ENCODE measurements around the gene PDZD2.
"Not testable (repeated sequence)": the region's sequence is repeated elsewhere in the genome, so short reads cannot be mapped to it uniquely, and the experiment has no call there.

PDZD2 gene

DNA sequence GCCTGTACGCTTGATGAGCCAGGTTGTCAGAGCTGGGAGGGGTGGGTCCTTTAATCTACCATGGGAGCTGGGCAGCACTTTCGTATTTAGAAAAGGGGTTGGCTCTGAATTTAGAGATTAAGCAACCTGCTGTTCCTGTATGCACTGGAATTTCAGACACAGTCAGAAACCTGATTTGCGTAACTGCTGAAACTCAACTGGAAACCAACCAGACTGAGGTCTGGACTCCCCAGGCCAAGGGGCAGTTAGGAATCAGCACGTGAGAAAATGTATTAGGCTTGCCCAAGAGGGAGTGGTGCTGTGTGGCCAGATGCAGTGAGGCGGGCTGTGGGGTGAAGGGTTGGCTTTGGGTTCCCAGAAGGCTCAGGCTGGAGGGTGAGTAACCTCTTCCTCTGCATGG, 300.2 kb downstream of the PDZD2 start:
- no peak for DNase-seq

DNA sequence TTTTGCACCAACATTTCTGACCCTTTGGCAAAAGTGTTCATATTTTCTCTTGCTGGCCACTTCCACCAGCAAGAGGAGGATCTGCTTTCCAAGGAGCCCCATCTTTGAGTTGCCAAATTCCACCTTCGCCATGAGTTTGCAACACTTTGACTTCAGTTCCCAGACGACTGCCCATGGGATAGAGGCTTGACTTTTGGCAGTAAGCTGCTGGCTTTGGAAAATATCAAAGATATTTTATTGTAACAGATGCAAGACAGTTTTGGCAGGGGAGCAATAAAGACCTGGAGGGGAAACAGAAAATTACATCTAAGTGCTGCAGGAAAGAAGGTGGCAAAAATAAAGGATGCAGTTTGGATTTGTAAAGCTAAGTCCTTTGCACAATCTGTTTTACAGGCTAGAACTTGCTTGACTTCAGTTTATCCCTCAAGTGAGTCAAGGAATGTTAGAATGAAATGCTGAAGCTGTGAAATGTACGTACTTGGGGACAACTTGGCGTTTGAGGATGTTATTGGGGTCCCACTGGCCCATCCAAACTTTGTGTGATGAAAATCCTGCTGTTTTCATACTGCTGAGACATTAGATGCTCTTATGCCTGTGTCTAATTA, 302.3 kb downstream of the PDZD2 start:
- DNase-seq: no peak

DNA sequence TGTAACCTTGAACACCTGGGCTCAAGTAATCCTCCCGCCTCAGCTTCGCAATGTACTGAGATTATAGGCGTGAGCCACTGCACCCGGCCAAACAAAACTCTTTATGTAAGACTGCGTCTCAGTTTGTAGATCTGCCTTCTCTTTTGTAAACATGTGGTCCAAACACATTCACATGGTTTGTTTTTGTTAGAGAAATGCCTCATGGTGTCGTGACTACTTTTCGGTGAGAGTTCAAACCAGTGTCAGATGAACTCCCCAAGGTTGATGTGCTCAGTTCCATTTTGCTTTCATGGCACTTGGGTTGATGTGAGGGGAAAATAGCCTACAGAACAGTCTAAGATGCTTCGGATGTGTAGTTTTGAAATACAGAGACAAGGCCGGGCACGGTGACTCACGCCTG, 303.6 kb downstream of the PDZD2 start:
- DNase-seq: no peak

DNA sequence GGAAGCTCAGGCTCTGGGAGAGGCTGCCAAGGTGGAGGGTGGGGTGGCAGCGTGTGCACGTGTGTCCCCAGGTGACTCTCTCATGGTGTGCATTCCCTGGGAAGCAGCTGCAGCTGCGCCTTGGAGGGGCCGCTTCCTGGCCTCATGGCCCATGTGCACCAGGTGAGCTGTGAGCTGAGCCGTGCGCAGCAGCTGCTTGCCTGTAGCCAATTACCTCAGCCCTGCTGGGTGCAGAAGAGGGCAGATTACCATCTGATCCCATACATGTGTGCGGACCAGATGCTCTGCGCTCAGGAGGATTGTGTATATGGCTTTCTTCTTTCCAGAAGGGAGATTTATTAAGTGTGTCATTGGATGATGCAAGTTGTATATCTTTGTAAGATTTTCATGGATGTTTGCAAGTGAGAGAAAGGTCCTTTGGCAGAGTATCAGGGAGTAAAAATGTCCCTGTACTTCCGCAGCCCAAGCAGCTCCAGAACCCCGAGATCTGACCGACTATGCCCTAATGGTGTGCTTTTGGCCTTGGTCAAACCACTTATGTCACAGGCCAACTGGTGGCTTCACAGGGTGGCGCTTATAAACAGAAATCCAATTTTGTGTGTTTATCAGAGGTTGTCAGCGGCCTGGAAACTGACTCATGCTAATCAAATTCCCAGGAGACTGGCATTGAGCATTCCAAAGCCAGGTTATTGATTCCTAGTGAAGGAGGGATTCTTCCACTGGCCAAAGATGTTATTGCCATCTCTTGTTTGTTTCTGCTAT, 305.9 kb downstream of the PDZD2 start:
- no peak for DNase-seq

DNA sequence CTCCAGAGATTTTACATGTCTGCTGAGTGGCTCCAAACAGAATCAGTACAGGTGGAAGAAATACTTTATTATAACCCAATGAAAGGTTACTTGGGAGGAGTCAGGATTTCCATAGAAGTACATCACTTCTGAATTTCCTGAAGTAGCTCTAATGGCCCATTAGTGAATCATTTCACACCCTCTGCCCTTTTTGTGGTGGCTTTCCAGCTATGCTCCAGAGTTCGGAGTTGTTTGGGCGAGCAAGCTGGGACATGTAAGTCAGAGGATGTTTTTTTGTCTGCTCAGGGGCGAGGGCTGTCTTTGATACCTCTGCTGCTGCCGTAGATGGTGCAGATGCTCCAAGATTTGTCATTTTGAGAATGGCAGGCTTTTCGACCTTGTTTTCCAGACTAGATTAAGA, 309.1 kb downstream of the PDZD2 start:
- DNase-seq: no peak

DNA sequence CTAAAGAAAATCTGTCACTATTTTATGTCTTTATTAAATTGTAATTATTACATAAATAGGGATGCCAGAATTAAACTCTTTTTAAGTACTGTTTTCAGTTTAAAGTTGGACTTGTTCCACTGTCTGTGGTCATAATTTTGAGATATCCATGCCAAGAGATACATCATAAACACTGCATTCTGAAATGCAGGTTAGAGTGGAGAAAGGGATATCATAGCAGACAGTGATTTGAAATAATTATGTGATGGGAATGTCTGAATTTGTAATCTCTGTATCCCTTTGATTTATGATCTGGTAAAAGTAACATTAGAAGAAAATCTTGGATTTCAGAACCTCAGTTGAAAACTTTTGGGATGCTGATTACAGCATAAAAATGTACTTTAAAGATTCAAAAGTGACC, 313.1 kb downstream of the PDZD2 start:
- DNase-seq: no peak

DNA sequence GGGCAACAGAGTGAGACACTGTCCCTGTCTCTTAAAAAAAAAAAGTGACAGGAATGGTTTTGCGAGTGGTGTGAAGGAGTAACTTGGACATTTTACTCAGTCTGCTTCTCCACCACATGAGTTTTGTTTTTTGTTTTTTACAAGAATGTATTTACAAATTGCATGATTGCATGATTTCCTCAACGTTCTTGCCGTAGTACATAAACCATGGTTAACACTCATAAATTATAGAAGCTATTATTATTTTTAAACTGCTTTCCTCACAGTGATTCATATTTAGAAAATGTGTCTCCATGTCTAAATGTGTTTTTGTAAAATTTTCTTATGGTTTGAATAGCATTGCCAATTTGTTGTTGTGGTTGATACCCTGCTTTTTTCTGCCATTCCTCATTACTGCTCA, 315.2 kb downstream of the PDZD2 start:
- DNase-seq: no peak

DNA sequence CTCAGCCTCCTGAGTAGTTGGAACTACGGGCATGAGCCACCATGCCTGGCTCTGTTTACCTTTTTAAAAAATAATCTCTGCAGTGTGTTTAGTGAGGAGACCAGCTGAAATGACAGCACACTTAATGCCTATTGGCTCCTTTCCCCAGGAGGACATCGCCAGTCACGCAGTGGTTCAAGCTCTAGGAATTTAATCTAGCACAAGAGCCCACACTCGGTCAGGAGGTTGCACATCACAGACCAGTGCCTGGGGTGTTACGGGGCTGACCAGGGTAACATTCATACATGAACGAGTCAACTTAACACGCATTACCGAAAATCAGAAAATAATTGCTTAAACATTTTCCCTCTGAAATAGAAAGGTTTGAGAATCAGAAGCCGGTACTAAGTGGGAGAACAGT, 318.2 kb downstream of the PDZD2 start:
- DNase-seq: no peak

DNA sequence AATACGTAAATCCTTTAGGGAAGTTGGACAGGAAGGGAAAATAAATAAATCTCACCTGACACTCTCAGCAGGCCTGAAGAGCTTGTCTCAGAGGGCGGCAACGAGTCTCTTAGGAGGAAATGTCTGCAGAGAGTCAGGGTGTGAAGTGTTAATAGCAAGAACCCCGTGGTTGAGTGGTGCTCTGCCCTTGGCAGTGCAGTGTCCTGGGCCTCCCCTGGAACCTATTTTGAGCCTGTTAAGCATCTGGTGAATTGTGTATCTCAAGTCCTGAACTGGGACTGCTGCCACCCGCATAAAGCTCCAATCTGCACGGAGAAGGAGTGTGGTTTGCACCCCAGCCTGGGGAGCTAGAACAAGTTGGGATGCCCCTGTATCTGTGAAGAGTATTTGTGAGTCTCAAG, 323.4 kb downstream of the PDZD2 start:
- no peak for DNase-seq

DNA sequence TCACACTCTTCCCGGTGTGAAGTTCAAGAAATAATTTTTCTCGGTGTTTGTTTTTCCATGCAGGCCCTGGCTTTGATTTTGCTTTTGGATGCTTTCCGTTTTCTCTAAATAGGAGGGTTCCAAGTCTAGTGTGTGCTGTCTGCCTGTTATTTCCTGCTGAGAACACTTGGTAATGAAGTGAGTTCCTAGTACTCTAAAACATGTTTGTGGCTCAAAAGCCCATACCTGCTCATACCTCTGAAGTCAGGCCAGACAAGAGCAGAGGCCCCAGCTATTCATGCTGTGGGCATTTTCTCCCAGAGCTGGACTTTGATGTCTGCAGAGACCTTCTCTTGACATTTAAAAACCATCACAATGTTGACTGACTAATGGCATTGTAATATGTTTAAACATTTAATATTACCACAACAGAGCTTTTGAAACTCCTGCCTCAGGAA, 324.0 kb downstream of the PDZD2 start:
- no peak for DNase-seq

DNA sequence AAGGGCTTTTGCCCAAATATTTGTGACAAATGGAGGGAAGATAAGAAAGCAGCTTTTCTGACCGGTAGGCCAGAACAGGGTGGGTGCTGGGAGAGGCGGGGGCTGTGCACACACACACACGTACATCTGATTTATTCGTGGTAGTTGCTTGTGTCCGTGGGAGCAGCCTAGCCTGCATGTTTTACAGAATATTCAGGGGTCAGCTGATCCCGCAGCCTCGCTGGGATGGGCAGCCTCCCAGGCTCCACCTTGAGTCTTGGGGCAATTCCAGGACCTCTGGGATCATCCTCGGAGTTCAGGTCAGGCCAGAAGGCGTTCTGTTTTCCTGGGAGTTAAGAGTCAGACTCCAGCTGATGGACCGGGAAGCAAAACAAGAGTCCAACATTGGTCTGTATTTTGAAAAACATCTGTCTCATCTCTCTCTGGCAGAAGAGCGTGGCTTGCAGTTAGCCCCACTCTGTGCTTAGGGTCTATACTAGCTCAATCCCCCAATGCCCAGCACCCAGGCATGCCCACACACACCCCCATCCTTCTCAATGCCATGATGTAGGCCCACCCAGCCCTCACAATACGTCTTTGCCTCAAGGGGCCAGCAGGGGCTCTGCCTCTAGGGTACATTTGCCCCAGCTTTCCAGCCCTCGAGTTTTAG, 324.6 kb downstream of the PDZD2 start:
- no peak for DNase-seq

DNA sequence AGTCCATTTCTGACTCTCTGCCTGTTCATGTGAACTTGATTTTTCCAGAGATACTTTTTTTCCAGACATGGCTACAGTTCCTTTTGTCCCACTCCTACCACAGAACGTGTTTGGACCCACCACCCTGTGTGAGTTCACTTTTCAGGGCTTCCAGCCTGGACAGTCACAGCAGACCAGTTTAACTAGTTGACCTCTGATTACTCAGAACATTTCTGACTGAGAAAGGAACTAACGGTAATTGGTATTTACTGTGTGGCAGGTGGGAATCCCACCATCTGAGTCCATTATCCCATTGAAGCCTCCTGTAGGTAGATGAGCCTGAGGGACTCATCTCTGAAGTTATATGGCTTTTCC, 325.1 kb downstream of the PDZD2 start:
- no peak for DNase-seq

DNA sequence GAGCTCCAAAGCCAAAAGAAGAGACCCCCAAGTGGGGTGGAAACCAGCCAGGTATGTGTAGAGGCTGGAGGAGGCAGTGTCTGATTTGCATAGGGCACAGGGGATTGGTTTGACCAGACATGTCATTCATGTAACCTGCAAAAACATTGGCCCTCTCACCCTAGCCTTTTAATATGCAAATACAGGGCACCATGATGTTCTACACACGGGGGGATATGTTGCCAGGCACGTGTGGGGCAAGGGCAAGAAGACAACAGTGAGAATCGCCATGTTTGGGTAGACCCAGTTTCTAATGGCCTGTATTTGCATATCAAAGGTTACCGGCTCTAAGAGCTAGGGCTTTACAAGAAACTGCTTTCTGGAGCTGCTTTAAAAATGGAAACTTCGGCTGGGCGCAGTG, 326.3 kb downstream of the PDZD2 start:
- no peak for DNase-seq

DNA sequence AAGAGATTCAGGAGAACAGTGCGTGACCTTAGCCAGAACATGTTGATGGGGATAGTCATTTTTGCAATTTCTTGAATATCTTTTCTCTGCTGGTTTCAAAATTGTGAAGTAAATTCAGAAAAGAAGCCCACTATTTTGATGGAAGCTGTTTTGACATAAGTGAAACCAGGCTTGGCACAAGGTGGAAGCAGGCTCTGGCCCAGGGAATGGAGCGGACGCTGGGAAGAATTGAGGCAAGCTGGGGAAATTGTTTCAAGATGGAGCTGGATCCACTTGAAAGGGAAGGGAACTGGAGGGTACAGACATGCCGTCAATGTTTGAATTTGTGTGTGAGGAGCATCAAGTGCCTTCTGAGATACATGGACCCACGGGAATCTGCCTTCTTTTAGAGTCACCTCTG, 328.0 kb downstream of the PDZD2 start:
- no peak for DNase-seq

DNA sequence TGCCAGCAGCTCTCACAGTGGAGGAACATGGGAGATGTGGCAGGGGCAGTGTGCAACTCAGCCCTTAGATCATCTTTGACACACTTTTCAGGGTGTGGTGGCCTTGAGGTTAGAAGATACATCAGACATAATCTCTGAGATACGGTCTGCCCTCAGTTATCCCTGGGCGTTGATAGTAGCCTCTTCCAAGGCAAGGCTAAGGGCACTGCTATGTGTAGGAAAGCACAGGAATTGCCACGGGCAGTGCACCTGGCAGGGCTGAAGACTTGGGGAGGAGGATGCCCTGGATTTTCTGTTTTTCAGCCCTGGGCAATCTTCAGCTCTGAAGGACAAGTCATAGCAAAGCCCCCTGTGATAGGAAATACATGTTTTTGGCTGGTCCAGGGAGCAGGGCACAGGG, 328.5 kb downstream of the PDZD2 start:
- no peak for DNase-seq

DNA sequence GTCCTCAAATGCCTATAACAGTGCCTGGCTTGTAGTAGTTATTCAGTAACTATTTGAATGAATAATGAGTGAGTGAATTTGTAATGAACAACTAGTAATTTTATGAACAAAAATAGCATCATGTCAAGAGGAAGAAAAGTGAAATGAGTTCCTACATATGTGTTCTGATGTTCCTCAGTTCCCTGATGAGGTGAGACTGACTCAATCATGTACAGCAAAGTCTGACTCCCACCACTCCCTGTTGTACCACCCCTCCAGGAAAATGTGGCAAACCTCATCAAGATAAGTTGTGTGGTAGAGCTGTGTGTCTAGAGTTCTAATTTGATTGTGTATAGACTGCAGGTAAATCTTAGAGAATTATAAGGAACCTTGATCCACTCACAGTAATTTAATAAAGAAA, 333.6 kb downstream of the PDZD2 start:
- no peak for DNase-seq

DNA sequence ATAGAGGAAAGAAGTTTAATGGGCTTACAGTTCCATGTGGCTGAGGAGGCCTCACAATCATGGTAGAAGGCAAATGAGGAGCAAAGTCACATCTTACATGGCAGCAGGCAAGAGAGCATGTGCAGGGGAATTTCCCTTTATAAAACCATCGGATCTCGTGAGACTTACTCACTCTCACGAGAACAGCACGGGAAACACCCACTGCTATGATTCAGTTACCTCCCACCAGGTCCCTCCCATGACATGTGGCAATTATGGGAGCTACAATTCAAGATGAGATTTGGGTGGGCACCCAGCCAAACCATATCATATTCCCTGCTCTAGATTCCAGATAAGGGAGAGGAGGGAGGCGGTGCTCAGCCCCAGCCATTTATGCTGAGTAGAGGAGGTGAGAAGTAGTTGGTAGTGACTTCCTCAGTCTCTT, 336.3 kb downstream of the PDZD2 start:
- not testable (repeated sequence) for DNase-seq

DNA sequence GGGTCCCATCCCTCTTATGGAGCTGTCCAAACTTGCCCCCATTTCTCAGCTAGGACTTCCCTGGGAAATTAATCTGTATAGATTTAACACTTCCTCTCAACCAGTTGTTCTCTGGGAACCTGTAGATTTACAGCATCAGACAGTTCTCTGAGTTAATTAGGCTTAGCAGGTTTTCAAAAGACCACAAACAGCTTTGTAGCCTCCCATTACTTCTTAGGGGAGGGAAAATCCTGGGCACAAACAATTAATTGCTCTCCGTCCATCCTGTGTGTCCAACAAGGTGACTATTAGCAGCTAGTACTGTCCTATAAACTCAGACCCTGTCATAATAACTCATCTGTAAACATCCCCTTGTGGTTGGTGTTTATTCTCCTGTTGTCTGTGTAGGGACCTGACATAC, 337.2 kb downstream of the PDZD2 start:
- no peak for DNase-seq

DNA sequence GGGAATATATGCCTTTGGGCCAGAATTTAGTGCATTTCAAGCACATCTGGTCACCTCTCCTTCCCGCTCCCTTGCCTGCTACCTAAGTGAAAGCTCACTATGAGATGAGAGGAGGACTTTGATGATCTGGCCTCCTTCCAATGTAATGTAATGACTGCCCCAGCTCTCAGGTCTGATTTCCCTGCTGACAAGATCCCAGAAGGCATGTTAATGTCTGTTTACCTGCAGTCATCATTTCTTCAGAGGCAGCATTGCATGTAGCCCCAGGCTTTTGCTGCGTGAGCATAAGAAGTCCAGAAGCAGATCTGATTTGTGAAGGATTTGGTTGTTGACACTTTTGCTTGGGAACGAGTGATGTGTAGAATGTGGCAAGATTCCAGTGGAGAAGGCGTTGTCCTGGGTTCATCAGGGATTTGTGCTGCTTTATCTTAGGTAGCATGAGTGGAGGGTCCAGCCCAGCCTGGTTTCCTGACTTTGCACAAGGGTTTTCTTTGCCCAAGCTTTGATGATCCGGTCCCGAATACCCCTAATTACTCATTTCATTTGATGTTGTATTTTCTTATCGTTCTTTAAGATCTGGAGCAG, 342.5 kb downstream of the PDZD2 start:
- no peak for DNase-seq

DNA sequence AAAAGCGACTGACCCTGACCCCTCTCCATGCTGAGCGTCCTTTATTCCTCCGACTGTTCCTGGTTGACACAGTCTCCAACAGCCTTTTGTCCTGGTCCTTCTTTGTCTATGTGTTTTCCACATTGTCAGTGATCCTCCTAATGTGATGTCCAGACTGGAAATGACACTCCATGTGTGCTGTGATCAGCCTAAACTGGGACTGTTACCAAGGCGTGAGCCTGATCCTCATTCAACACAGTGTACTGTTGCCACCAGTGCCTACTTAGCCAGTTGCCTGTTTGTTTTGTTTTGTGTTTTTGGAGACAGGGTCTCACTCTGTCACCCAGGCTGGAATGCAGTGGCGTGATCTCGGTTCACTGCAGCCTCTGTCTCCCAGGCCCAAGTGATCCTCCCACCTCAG, 343.1 kb downstream of the PDZD2 start:
- DNase-seq: no peak

DNA sequence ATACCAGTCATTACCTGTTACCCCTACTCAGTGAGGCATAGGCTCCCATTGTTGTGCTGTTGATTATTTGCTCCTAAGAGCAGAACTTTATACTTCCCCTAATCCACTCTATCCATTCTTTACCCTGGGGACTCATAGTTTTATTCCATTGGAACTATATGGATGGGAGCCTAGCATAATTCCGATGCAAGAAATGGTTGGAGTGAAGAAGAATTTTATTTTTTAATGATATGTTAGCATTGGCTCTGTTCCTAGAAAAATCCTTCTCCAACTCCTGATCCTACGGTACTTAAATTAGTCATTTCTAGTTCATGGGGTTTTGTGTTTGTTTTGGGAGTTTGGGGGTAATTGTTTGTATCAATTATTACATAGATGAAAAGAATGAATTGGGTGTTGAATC, 343.7 kb downstream of the PDZD2 start:
- DNase-seq: no peak

DNA sequence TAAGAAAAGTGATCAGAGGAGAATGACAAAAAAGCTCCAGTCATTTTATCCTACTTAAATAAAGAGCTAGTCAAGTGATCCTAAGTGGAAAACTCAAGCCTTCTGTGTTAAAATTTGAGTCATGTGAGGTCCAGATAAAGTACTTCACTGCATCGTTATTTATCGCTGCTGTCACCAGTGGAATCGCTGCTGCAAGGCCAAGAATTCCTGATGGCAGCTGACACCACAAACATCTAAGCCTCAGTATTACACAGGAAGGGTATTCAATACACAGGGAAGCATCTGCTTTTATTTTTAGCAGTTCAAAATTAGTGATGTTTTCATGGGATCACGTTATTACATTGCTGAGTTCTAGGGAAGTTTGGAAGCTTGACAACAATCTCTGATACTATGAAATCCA, 344.9 kb downstream of the PDZD2 start:
- no peak for DNase-seq

DNA sequence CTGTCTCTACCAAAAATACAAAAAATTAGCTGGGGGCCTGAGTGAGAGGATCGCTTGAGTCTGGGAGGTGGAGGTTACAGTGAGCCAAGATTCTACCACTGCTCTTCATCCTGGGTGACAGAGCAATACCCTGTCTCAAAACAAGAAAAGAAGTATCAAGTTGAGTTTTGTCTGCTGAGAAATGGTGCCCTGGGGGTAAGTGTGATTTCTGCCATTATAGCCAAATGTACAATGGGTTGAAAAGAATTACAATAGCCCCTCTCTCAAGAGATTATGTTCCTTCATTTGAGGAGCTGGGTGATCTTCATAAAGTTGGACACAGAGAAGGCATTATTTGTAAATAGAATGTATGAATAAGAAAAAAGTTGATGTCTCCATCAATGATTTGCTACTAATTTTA, 345.8 kb downstream of the PDZD2 start:
- DNase-seq: no peak

DNA sequence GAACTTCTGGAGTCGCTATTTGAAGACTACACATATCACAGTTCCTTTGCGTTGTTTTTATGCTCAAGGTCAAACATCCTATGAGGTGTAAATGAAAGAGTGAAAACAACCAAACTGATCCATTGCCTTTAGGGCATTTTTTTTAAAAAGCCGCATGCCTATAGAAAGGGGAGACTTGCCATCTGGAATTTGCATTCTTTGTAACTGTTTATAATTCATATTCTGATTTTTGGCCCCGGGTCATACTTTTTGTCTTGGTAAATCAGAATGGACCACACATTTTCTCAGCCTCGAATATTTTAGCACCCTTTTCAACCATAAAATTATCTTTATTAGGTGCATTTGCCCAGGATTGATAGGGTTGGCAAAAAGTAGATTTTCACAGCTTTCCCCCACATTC, 347.2 kb downstream of the PDZD2 start:
- DNase-seq: no peak
